ENCODE results near the gene ZMYND15.

The ZMYND15 gene

GRCh38 chr17:4789951-4790704 lies 50.5 kb downstream of the ZMYND15 start:
- Histone ChIP-seq H3K4me3 (peak overlapping the region; percentile 75), H3K9me3 (no peaks in the 10 kb centered on the region), H3K4me1 (peaks cover 44% of the 10 kb centered on the region), H3K36me3 (no peaks in the 10 kb centered on the region), H3K27ac (peak overlapping the region; percentile 72), H3K9ac (peak overlapping the region; percentile 79), H3K4me2 (peak overlapping the region; percentile 99), H4K20me1 (peaks cover 29% of the 10 kb centered on the region), H3K27me3 (peaks cover 45% of the 10 kb centered on the region)
- no peak for TF ChIP-seq Cebpa-rat (IDR thresholded peaks at IDR 0.05)

DNA sequence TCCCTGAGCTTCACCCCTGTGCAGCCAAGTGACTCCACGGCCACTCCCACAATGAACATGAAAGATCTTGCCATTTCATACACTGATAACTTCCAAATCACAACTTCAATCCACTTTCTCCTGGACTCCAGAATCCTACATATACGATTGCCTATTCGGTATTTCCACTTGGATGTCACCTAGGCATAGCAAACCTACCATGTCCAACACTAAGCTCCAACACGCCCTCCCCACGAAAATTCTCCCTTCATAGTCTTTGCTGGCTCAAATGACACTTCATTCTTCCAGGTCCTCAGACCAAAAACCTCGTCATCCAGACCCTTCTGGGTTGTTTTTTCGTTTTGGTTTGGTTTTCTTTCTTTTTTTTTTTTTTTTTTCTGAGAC lies 51.1 kb downstream of the ZMYND15 start:
- H3K27ac ChIP-seq, result no peak overlapping the region
- peaks cover 24% of the 10 kb centered on the region for H4K20me1 ChIP-seq
- TF ChIP-seq Cebpa-rat (IDR thresholded peaks at IDR 0.05), result no peak
- no peaks in the 10 kb centered on the region for H3K9me3 ChIP-seq
- peaks cover 42% of the 10 kb centered on the region for H3K4me1 ChIP-seq
- H3K4me3 ChIP-seq, result peak overlapping the region; percentile 75
- peak overlapping the region; percentile 99 for H3K4me2 ChIP-seq
- H3K27me3 ChIP-seq, result peaks cover 40% of the 10 kb centered on the region
- peak overlapping the region; percentile 79; the same call in 1 of the 2 replicates for H3K9ac ChIP-seq
- H3K36me3 ChIP-seq, result no peaks in the 10 kb centered on the region

GRCh38 chr17:4795168-4795567 lies 55.5 kb downstream of the ZMYND15 start:
- Histone ChIP-seq H4K20me1 (no peaks in the 10 kb centered on the region), H3K4me3 (peak overlapping the region; percentile 97; the same call in 1 of the 2 replicates), H3K9me3 (no peaks in the 10 kb centered on the region), H3K9ac (no peak overlapping the region), H3K4me2 (no peak overlapping the region), H3K36me3 (peaks cover 29% of the 10 kb centered on the region), H3K4me1 (peaks cover 20% of the 10 kb centered on the region), H3K27ac (peak overlapping the region; percentile 87; the same call in 1 of the 2 replicates), H3K27me3 (no peaks in the 10 kb centered on the region)
- no peak for TF ChIP-seq Cebpa-rat (IDR thresholded peaks at IDR 0.05)

Data from BLaER1 (cell line).